Measurements from ENCODE around the gene COMT. TPM values are rescaled to one million over a fixed set of nuclear protein-coding genes. Genes with fewer than 3 reads are reported as not detected.
A peak's percentile ranks its signal among the peaks of the same experiment; 100 is the strongest.

Gene COMT
- total RNA-seq, 1 experiment from 2014 or later = 30.8 TPM

DNA sequence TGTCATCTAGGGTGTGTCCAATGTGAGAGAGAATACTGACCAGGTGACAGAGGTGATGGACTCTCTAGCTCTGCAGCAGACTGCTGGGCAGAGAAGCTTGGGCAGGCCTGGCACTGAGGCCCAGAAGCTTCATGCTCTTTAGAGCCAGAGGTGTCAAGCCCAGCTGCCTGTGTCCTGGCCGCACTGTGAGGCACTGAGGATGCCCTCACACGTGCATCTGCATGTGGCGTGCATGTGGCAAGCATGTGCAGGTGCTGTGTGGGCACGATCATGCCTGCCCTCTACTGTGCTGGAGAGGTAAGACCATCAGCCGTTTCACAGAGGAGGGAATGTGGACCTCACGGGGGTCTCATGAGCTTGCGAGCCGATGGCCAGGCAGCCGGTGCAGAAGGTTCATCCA is 15.9 kb downstream of the COMT start:
- H3K4me1 Mint-ChIP-seq = peaks cover 30% of the 10 kb centered on the region
- no peaks in the 10 kb centered on the region for H3K9me3 Mint-ChIP-seq
- H3K27me3 Mint-ChIP-seq (ENCODE audit: low read depth) = no peaks in the 10 kb centered on the region
- CTCF ChIA-PET = interaction anchor here (0.6 to 2.9 kb wide), 7 partner anchors 10 to 234 kb away, joined by 3 to 17 read pairs (median 7); partner anchors contain the start of gene GP1BB
- no peak for ATAC-seq
- POLR2A ChIA-PET = no interaction called here
- no peaks in the 10 kb centered on the region for H3K36me3 Mint-ChIP-seq
- H3K4me3 Mint-ChIP-seq = no peak overlapping the region
- no peak overlapping the region for H3K27ac Mint-ChIP-seq
- TF ChIP-seq FOXP1 (CRISPR knock-in tag; IDR thresholded peaks at IDR 0.05; ENCODE audit: borderline replicate concordance) (peak; percentile 27; the same call in 1 of the 2 replicates), NR3C1 (CRISPR knock-in tag; conservative IDR thresholded peaks at IDR 0.05; ENCODE audit: low read depth) (no peak), ZNF219 (CRISPR knock-in tag; IDR thresholded peaks at IDR 0.05; ENCODE audit: borderline replicate concordance) (0 out of 2 replicates have a peak, but pooled peaks have one; percentile 53), TEAD4 (CRISPR knock-in tag; IDR thresholded peaks at IDR 0.05) (peak; percentile 40; the same call in 1 of the 2 replicates), GRHL2 (CRISPR knock-in tag; IDR thresholded peaks at IDR 0.05; ENCODE audit: insufficient replicate concordance, severe bottlenecking) (no peak)
- DNase-seq (ENCODE audit: low spot score) = no peak

DNA sequence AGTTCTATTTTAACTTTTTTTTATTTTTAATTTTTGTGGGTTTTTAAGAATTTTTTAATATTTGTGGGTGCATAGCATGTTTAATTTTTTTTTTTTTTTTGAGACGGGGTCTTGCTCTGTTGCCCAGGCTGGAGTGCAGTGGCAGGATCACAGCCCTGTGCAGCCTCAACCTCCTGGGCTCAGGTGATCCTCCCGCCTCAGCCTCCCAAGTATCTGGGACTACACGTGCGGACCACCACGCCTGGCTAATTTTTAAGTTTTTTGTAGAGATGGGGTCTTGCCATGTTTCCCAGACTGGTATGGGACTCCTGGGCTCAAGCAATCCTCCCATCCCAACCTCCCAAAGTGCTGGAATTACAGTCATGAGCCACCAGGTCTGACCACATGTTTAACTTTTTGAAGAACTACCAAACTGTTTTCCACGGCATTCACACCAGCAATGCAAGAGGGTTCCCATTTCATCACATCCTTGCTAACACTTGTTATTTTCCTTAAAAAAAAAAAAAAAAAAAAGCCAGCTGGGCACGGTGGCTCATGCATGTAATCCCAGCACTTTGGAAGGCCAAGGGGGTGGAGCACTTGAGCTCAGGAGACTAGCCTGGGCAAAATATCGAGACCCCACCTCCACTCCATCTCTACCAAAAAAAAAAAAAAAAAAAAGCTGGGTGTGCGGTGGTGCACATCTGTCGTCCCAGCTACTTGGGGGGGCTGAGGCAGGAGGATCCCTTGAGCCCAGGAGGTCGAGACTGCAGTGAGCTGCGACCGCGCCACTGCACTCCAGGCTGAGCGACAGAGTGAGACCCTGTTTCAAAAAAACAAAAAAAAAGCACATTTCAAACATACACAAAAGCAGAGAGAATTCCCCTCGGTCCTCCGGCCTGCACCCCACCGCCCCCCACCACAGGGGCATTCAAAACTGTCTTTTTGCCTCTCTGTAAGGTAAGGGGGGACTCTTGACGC is 16.8 kb downstream of the COMT start:
- Mint-ChIP-seq H3K36me3 (no peaks in the 10 kb centered on the region), H3K27ac (peak overlapping the region; percentile 72), H3K9me3 (no peaks in the 10 kb centered on the region), H3K27me3 (ENCODE audit: low read depth) (no peaks in the 10 kb centered on the region; the same call in 1 of the 2 replicates), H3K4me3 (peak overlapping the region; percentile 66), H3K4me1 (peaks cover 35% of the 10 kb centered on the region)
- POLR2A ChIA-PET = interaction anchor here (0.6 to 1.0 kb wide), 4 partner anchors 8 to 934 kb away, joined by 3 to 4 read pairs (median 3); partner anchors contain the start of gene TRMT2A
- ATAC-seq (no peak), DNase-seq (ENCODE audit: low spot score) (peak; percentile 10)
- CTCF ChIA-PET = interaction anchor here (0.6 to 2.9 kb wide), 21 partner anchors 10 to 252 kb away, joined by 3 to 17 read pairs (median 4); partner anchors contain the start of gene GP1BB
- no peak for TF ChIP-seq ZNF416 (CRISPR knock-in tag; IDR thresholded peaks at IDR 0.05)
- peak; percentile 75; the same call in 1 of the 2 replicates for TF ChIP-seq ZNF121 (CRISPR knock-in tag; IDR thresholded peaks at IDR 0.05)

DNA sequence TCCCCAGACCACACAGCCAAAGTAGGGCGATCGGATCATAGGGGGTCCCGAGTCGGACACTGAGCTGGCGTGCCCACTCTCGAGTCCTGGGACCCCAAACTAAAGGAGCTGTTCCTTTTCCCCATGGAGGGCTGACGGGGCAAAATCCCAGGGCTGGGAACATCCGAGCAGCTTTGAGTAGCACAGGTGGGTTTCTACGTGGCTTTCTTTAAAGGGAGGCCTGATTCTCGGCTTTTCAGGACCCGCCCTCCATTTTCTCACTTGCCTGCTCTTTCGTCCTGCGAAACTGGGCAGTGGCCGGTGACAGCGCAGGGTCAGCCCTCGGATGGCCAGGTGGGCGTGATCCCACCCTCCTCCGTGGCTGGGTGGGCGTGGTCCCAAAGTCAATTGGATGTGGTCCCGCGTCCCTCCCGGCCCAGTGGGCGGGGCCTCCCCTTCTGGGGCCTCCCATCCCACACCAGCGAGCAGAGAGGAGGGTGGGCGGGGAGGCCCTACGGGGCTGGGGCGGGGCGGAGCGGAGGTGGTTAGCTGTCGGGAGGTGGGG is 17.5 kb downstream of the COMT start:
- ChIA-PET POLR2A (interaction anchor here (0.6 to 1.0 kb wide), 5 partner anchors 9 to 933 kb away, joined by 3 to 4 read pairs (median 3); partner anchors contain the start of gene TRMT2A), CTCF (interaction anchor here (0.6 to 2.8 kb wide), 17 partner anchors 11 to 251 kb away, joined by 3 to 10 read pairs (median 4); partner anchors contain the start of gene GP1BB)
- peak overlapping the region; percentile 66 for H3K4me3 Mint-ChIP-seq
- no peaks in the 10 kb centered on the region; the same call in 1 of the 2 replicates for H3K27me3 Mint-ChIP-seq (ENCODE audit: low read depth)
- peak; percentile 98 for DNase-seq (ENCODE audit: low spot score)
- peak; percentile 75 for ATAC-seq
- H3K27ac Mint-ChIP-seq = peak overlapping the region; percentile 72
- no peaks in the 10 kb centered on the region for H3K36me3 Mint-ChIP-seq
- H3K4me1 Mint-ChIP-seq = peaks cover 30% of the 10 kb centered on the region
- no peaks in the 10 kb centered on the region for H3K9me3 Mint-ChIP-seq
- no peak for TF ChIP-seq GABPB1 (CRISPR knock-in tag; IDR thresholded peaks at IDR 0.05)
- TF ChIP-seq, protein P1, sequence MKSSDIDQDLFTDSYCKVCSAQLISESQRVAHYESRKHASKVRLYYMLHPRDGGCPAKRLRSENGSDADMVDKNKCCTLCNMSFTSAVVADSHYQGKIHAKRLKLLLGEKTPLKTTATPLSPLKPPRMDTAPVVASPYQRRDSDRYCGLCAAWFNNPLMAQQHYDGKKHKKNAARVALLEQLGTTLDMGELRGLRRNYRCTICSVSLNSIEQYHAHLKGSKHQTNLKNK (CRISPR knock-in tag; IDR thresholded peaks at IDR 0.05) = no peak
- no peak for TF ChIP-seq RORB (CRISPR knock-in tag; IDR thresholded peaks at IDR 0.05)
- TF ChIP-seq JAZF1 (CRISPR knock-in tag; IDR thresholded peaks at IDR 0.05) = no peak
- no peak for TF ChIP-seq ESRRA (CRISPR knock-in tag; IDR thresholded peaks at IDR 0.05; ENCODE audit: borderline replicate concordance)
- TF ChIP-seq NR2C2 (CRISPR knock-in tag; IDR thresholded peaks at IDR 0.05) = no peak
- TF ChIP-seq, protein P2, sequence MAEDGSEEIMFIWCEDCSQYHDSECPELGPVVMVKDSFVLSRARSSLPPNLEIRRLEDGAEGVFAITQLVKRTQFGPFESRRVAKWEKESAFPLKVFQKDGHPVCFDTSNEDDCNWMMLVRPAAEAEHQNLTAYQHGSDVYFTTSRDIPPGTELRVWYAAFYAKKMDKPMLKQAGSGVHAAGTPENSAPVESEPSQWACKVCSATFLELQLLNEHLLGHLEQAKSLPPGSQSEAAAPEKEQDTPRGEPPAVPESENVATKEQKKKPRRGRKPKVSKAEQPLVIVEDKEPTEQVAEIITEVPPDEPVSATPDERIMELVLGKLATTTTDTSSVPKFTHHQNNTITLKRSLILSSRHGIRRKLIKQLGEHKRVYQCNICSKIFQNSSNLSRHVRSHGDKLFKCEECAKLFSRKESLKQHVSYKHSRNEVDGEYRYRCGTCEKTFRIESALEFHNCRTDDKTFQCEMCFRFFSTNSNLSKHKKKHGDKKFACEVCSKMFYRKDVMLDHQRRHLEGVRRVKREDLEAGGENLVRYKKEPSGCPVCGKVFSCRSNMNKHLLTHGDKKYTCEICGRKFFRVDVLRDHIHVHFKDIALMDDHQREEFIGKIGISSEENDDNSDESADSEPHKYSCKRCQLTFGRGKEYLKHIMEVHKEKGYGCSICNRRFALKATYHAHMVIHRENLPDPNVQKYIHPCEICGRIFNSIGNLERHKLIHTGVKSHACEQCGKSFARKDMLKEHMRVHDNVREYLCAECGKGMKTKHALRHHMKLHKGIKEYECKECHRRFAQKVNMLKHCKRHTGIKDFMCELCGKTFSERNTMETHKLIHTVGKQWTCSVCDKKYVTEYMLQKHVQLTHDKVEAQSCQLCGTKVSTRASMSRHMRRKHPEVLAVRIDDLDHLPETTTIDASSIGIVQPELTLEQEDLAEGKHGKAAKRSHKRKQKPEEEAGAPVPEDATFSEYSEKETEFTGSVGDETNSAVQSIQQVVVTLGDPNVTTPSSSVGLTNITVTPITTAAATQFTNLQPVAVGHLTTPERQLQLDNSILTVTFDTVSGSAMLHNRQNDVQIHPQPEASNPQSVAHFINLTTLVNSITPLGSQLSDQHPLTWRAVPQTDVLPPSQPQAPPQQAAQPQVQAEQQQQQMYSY (CRISPR knock-in tag; IDR thresholded peaks at IDR 0.05) = no peak
- TF ChIP-seq, protein P3, sequence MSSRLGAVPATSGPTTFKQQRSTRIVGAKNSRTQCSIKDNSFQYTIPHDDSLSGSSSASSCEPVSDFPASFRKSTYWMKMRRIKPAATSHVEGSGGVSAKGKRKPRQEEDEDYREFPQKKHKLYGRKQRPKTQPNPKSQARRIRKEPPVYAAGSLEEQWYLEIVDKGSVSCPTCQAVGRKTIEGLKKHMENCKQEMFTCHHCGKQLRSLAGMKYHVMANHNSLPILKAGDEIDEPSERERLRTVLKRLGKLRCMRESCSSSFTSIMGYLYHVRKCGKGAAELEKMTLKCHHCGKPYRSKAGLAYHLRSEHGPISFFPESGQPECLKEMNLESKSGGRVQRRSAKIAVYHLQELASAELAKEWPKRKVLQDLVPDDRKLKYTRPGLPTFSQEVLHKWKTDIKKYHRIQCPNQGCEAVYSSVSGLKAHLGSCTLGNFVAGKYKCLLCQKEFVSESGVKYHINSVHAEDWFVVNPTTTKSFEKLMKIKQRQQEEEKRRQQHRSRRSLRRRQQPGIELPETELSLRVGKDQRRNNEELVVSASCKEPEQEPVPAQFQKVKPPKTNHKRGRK (CRISPR knock-in tag; IDR thresholded peaks at IDR 0.05; ENCODE audit: borderline replicate concordance) = no peak
- TF ChIP-seq SP1 (CRISPR knock-in tag; conservative IDR thresholded peaks at IDR 0.05) = peak; percentile 87
- TF ChIP-seq, protein P4, sequence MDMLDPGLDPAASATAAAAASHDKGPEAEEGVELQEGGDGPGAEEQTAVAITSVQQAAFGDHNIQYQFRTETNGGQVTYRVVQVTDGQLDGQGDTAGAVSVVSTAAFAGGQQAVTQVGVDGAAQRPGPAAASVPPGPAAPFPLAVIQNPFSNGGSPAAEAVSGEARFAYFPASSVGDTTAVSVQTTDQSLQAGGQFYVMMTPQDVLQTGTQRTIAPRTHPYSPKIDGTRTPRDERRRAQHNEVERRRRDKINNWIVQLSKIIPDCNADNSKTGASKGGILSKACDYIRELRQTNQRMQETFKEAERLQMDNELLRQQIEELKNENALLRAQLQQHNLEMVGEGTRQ (CRISPR knock-in tag; IDR thresholded peaks at IDR 0.05) = no peak
- TF ChIP-seq MYBL2 (CRISPR knock-in tag; IDR thresholded peaks at IDR 0.05) = no peak
- no peak for TF ChIP-seq ATF1 (CRISPR knock-in tag; IDR thresholded peaks at IDR 0.05)
- no peak for TF ChIP-seq IRF2 (CRISPR knock-in tag; IDR thresholded peaks at IDR 0.05; ENCODE audit: borderline replicate concordance, low read depth)
- TF ChIP-seq ZNF121 (CRISPR knock-in tag; IDR thresholded peaks at IDR 0.05) = peak; percentile 77
- 0 out of 2 replicates have a peak, but pooled peaks have one; percentile 10 for TF ChIP-seq NFYB (CRISPR knock-in tag; conservative IDR thresholded peaks at IDR 0.05; ENCODE audit: low read depth)
- no peak for TF ChIP-seq ZBTB21 (CRISPR knock-in tag; IDR thresholded peaks at IDR 0.05; ENCODE audit: borderline replicate concordance)

Measured in WTC11 (cell line).